ENCODE measurements around the gene WFIKKN1.
A peak's percentile ranks its signal among the peaks of the same experiment; 100 is the strongest.

Gene WFIKKN1

GRCh38 chr16:659618-660017, 28.8 kb downstream of the WFIKKN1 start:
- DNase-seq: no peak

GRCh38 chr16:660132-660458, 29.3 kb downstream of the WFIKKN1 start:
- no peak for DNase-seq

GRCh38 chr16:660459-661183, 29.8 kb downstream of the WFIKKN1 start:
- DNase-seq: peak; percentile 50 to 84

GRCh38 chr16:661184-661821, 30.5 kb downstream of the WFIKKN1 start:
- DNase-seq: no peak

GRCh38 chr16:662095-662494, 31.3 kb downstream of the WFIKKN1 start:
- no peak for DNase-seq

- no peak for DNase-seq
Observed at GRCh38 chr16:662597-662996, 31.8 kb downstream of the WFIKKN1 start.

GRCh38 chr16:666572-666971, 35.8 kb downstream of the WFIKKN1 start:
- no peak for DNase-seq

GRCh38 chr16:667113-667779, 36.5 kb downstream of the WFIKKN1 start:
- DNase-seq: no peak

GRCh38 chr16:667780-668518, 37.2 kb downstream of the WFIKKN1 start, which contains the start of gene RHOT2:
Gene RHOT2 (plus strand): TSS chr16:668132. CDS start chr16:668200, 68 bp downstream.
- peak; percentile 68 to 92 for DNase-seq

- DNase-seq: no peak
Observed at GRCh38 chr16:668519-669171, 37.9 kb downstream of the WFIKKN1 start.

GRCh38 chr16:669666-670065, 38.9 kb downstream of the WFIKKN1 start:
- no peak for DNase-seq

GRCh38 chr16:670485-671352, 39.9 kb downstream of the WFIKKN1 start:
- DNase-seq: no peak

- no peak for DNase-seq
Observed at GRCh38 chr16:671353-672131, 40.8 kb downstream of the WFIKKN1 start.

- no peak for DNase-seq
Observed at GRCh38 chr16:672371-672770, 41.6 kb downstream of the WFIKKN1 start.

GRCh38 chr16:672851-673250, 42.1 kb downstream of the WFIKKN1 start:
- no peak for DNase-seq

- no peak for DNase-seq
Observed at GRCh38 chr16:673399-673991, 42.7 kb downstream of the WFIKKN1 start.

- no peak for DNase-seq
Observed at GRCh38 chr16:674214-674881, 43.6 kb downstream of the WFIKKN1 start.

GRCh38 chr16:674968-675883, 44.4 kb downstream of the WFIKKN1 start, which contains the start of gene RHBDL1:
Gene RHBDL1 (plus strand): TSS chr16:675671. CDS start chr16:675791, 120 bp downstream.
- DNase-seq: no peak
